Activated naive CD4-positive, alpha-beta T cell treated with anti-CD3 and anti-CD28 coated beads, Interleukin-2, amount 50 U/mL, for 72 hours (primary cell): ENCODE results near the gene CXCL6. TPM values are rescaled to one million over a fixed set of nuclear protein-coding genes. Genes with fewer than 3 reads are reported as not detected.

Experiments used
- ATAC-seq, 2 donors: fragments of 150-1000 bp; cut with Tn5 transposase; 2 replicates each; pipeline ENCODE4 v1.10.0; 2021; ENCODE audit warnings: mild to moderate bottlenecking in 2 of 2, moderate library complexity in 2 of 2
- DNase-seq, 2 donors: peaks; one replicate each; pipeline ENCODE4 v3.0.0; 2021 to 2022; ENCODE audit warnings: low spot score in 2 of 2
- H3K27ac Mint-ChIP-seq, 2 donors: one replicate each; pipeline ENCODE4 v1.8.0; 2022; ENCODE audit warnings: mild to moderate bottlenecking in 2 of 2, mixed read lengths in 2 of 2
- H3K36me3 Mint-ChIP-seq, 2 donors: one replicate each; pipeline ENCODE4 v1.8.0; 2022; ENCODE audit warnings: mixed read lengths in 2 of 2
- H3K9me3 Mint-ChIP-seq, 2 donors: one replicate each; pipeline ENCODE4 v1.8.0; 2022; ENCODE audit warnings: mixed read lengths in 2 of 2
- total RNA-seq, 2 donors: library from RNA; stranded (reverse); gene quantifications; one replicate each; pipeline ENCODE4 v1.2.3, GENCODE V29; 2022

CXCL6 gene
- total RNA-seq, 2 donors from 2014 or later = not detected

DNA sequence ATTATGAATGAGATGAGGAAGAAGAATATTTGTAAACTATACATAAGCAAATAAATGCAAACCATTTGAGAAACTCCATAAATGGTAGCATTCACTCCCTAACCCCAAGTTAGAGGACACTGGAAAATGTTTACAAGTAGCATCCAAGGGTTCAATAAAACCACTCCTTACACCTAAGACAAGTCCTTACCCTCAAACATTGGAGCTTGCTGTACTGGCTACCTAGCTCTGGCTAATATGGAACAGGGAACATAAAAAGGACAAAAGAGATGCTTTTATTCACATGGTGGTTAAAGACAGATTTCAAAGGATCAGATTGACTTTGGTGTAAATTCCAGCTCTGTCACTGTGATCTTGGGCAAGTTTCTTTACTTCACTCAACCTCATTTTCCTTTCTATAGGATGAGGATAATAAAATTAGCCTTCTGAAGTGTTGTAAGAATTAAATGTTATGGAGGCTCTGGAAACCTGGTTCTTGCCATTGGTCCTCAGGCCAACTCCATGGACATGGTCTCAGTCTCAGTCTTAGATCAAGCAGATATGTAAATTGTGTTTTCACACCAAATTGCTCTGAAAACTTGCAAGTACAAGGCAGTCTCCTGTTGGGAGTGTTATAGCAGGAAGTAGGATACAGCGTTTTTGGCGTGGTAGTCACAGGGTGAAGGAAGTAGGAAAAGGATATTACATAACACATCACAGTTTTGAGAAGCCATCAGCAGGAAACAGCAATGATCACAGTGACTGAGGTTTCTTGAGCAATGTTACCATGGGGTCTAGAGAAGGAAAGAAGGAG is 36.0 kb downstream of the CXCL6 start:
- DNase-seq (no peak), ATAC-seq (no peak)
- H3K27ac Mint-ChIP-seq = no peak overlapping the region
- H3K36me3 Mint-ChIP-seq = no peaks in the 10 kb centered on the region
- H3K9me3 Mint-ChIP-seq = peaks cover 0 to 10% of the 10 kb centered on the region in 2 donors

DNA sequence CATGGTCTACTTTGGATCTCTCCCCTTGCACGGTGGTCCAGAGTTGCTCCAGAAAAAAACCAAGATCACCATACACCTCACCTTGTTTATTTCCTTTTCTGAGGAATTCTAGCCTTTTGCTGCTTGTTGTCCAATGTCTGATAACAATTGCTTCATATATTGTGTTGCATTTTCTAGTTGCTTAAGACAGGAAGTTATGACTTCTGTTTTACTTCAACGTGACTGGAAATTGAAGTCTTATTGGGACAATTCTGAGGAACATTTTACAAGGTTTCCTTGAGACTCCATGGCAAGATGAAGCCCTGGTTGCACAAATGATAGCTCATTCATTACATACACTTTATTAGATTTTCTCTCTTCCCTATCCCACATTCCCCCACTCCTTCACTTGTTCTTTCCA is 37.9 kb downstream of the CXCL6 start:
- Mint-ChIP-seq H3K27ac (no peak overlapping the region), H3K9me3 (peaks cover 0 to 10% of the 10 kb centered on the region in 2 donors), H3K36me3 (no peaks in the 10 kb centered on the region)
- no peak for ATAC-seq
- no peak for DNase-seq

DNA sequence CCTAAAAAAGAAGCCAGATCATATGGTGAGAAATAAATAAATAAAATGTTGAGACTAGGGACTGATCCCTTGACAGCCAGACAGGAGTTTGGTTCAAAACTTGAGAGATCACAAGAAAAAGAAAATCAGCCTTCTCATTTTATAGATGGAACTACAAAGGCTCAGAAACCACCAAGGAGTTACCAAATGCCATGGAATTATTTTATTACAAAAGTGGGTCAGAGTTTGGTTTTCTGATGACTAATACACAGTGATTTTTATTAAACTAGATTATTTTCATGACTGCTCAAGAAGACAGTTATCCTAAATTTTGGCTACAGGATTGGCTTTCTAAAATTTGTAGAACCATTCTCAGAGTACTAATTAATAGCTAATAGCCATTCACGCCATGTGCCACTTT is 38.9 kb downstream of the CXCL6 start:
- Mint-ChIP-seq H3K36me3 (no peaks in the 10 kb centered on the region), H3K27ac (no peak overlapping the region), H3K9me3 (peaks cover 0 to 10% of the 10 kb centered on the region in 2 donors)
- ATAC-seq (no peak), DNase-seq (no peak)

DNA sequence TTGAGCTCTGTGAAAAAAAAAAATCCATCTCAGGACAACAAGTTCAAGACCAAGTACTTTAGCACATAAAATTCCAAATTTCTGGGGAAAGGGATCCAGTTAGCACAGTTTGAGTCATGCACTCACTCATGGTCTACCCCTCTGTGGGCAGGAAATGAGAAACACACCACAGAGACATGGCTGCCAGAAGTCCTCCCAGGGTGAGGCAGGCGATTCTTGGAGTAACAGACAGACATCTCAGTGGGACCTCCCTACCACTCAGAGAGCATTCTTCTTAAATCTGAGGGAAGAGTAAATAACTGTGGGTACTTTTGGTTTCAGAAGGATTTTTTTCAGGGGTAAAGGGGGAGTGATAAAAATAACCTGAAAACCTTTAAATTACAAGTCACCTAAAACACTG is 46.8 kb downstream of the CXCL6 start:
- Mint-ChIP-seq H3K36me3 (no peaks in the 10 kb centered on the region), H3K9me3 (peaks cover 0 to 5% of the 10 kb centered on the region in 2 donors), H3K27ac (no peak overlapping the region)
- DNase-seq (no peak), ATAC-seq (no peak)

DNA sequence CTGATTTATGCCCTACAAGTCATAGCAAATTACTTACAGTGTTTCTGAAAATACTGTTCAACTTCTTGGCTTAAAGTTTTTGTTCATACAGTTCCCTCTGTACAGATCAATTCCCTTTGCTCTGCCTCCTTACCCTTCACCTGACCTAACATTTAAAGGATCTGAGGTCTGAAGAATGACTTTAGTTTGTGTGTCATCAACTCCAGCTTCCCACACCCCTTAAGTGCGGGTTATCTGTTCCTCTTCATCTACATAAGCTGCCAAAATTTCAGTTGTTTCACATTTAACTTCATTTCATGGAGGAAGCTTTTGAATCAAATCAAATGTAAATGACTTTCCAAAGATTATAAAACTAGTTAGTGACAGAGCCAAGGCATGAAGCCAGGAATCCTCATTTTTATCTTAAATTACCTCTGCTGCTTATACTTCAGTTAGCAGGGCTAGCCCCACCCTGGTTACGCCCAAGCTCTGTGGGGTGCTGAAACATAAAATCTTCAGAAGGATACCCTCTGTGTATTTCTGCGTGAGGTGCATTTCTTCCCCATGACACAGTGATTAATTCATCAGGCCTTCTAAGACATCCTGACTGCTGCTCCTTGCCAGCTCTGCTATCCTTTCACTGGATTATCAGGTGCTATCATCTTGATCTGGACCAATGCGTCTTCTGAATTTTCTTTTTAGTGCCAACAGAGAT is 49.2 kb downstream of the CXCL6 start:
- ATAC-seq = no peak
- no peak for DNase-seq
- peaks cover 0 to 5% of the 10 kb centered on the region in 2 donors for H3K9me3 Mint-ChIP-seq
- no peak overlapping the region for H3K27ac Mint-ChIP-seq
- H3K36me3 Mint-ChIP-seq = no peaks in the 10 kb centered on the region

Other genes starting within 250 kb of the CXCL6 start
- gene RASSF6, start 216.2 kb upstream of the CXCL6 start, total RNA-seq = not detected
- 1 to 10 TPM in 1 of 2 donors, not detected in 1; 2.9 TPM for gene CXCL8, start 96.1 kb upstream of the CXCL6 start, total RNA-seq
- not detected for gene PF4V1, start 16.6 kb downstream of the CXCL6 start, total RNA-seq
- not detected for gene CXCL1, start 32.7 kb downstream of the CXCL6 start, total RNA-seq
- not detected for gene PF4, start 145.3 kb downstream of the CXCL6 start, total RNA-seq
- not detected for gene PPBP, start 151.5 kb downstream of the CXCL6 start, total RNA-seq
- not detected for gene CXCL5, start 162.0 kb downstream of the CXCL6 start, total RNA-seq
- gene CXCL3, start 202.0 kb downstream of the CXCL6 start, total RNA-seq = not detected